Right renal pelvis (tissue), 4 donors: ENCODE results near the gene SRSF4. TPM values are rescaled to one million over a fixed set of nuclear protein-coding genes. Genes with fewer than 3 reads are reported as not detected.

Experiments used
- DNase-seq, 4 donors: peaks; one replicate each; pipeline ENCODE4 v3.0.0-alpha.2; 2013; ENCODE audit warnings: low read depth in 4 of 4, low spot score in 3 of 4, missing footprints in 1 of 4
- polyA plus RNA-seq, 4 donors: library from polyadenylated mRNA; unstranded; fragments of 120-200 nt; gene quantifications; one replicate each; pipeline ENCODE4 v1.2.1, GENCODE V29; 2013; ENCODE audit not compliant: insufficient read length in 4 of 4

SRSF4 gene
- polyA plus RNA-seq, 4 donors, result 107 to 121 (median 110) TPM

- no peak for DNase-seq
Measured at GRCh38 chr1:29100487-29100886, 81.2 kb downstream of the SRSF4 start.

- DNase-seq, result no peak
Measured at GRCh38 chr1:29099286-29099685, 82.4 kb downstream of the SRSF4 start.

Other genes with a start within 250 kb of the SRSF4 start
- 10 to 100 TPM; 14.3 to 18.8 (median 14.9) TPM for gene TMEM200B, start 58.0 kb downstream of the SRSF4 start, polyA plus RNA-seq
- 10 to 100 TPM; 27.4 to 30.4 (median 29.0) TPM for gene MECR, start 49.0 kb upstream of the SRSF4 start, polyA plus RNA-seq
- gene PTPRU, start 54.6 kb upstream of the SRSF4 start, polyA plus RNA-seq, result 10 to 100 TPM; 10.1 to 20.1 (median 12.5) TPM